Erythroblast (primary cell): ENCODE measurements around the gene CCRL2.

Experiments
- GATA1 ChIP-seq: IDR thresholded peaks from 2 replicates; pipeline ENCODE4 v1.6.1; 2011; ENCODE audit warnings: low read depth, mild to moderate bottlenecking, control low read depth, low read length, moderate library complexity
- POLR2A ChIP-seq: IDR thresholded peaks from 2 replicates; pipeline ENCODE4 v1.6.1; 2011; ENCODE audit warnings: mild to moderate bottlenecking, low read length

DNA sequence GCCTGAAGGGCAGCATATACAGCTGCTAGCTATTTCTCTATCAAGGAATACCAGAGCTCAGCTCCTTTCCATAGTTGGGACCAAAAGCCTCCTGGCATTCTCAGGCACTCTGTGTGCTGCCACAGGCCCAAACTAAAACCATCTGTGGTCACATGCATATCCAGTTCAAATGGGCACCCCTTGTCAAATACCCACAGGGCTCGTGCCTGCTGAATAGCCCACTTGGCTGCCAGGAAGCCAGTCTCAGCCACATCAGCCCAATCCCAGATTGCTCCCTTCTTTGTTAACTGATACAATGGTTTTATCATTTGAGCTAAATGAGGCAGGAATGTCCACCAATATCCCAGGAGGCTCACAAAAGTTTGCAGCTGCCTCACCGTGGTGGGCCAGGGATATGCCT is 13.9 kb downstream of the CCRL2 start:
- no peak for TF ChIP-seq POLR2A
- TF ChIP-seq GATA1 = no peak
